HEK293 (cell line): ENCODE results near the gene DSCAML1.

Experiments
- CTCF ChIA-PET: fragments of 350-600 bp; formaldehyde crosslinking; extraction: SDS; loops from one replicate; lab custom pipeline; 2021; ENCODE audit warnings: antibody characterized with exemption; lab: Yijun Ruan, JAX
- POLR2A ChIA-PET: fragments of 300-600 bp; formaldehyde crosslinking; extraction: SDS; loops from one replicate; lab custom pipeline; 2020; ENCODE audit warnings: antibody characterized with exemption, inconsistent platforms; lab: Yijun Ruan, JAX
- H3K27ac ChIP-seq: fragments of 200-500 bp; sonication (Bioruptor generic); 2 replicates; pipeline ENCODE4 v1.5.1; 2014; ENCODE audit warnings: low read depth, low read length, control low read depth, inconsistent platforms; ENCODE audit errors: extremely low read depth
- H3K36me3 ChIP-seq, 2 experiments: fragments of 200-500 bp in 1 of 2; sonication (Bioruptor generic) in 1 of 2; 1 replicate in 1 of 2; 2 replicates in 1 of 2; pipeline ENCODE4 v1.5.1; 2014 to 2017; ENCODE audit warnings: inconsistent platforms in 2 of 2, low read length in 2 of 2; ENCODE audit not compliant: control insufficient read depth in 2 of 2, insufficient read depth in 1 of 2
- H3K4me1 ChIP-seq: fragments of 200-500 bp; sonication (Bioruptor generic); 2 replicates; pipeline ENCODE4 v1.5.1; 2014; ENCODE audit warnings: mild to moderate bottlenecking, low read length, inconsistent platforms; ENCODE audit not compliant: control insufficient read depth, insufficient read depth
- H3K4me3 ChIP-seq: 2 replicates; pipeline ENCODE4 v1.5.1; 2011; ENCODE audit warnings: low read depth, mild to moderate bottlenecking, control low read depth, low read length, moderate library complexity
- H3K9me3 ChIP-seq: fragments of 200-500 bp; sonication (Bioruptor generic); 2 replicates; pipeline ENCODE4 v1.5.1; 2014; ENCODE audit warnings: low read depth, low read length, inconsistent platforms; ENCODE audit not compliant: control insufficient read depth, insufficient read depth
- GFI1B ChIP-seq: fragments of 450-650 bp; formaldehyde crosslinking; IDR thresholded peaks from 2 replicates; pipeline ENCODE4 v1.5.1; 2016; ENCODE audit warnings: missing biosample characterization, missing genetic modification characterization
- SCRT2 ChIP-seq: fragments of 450-650 bp; formaldehyde crosslinking; IDR thresholded peaks from 2 replicates; pipeline ENCODE4 v1.5.1; 2016; ENCODE audit warnings: missing biosample characterization, missing genetic modification characterization
- ZBTB1 ChIP-seq: fragments of 450-650 bp; formaldehyde crosslinking; IDR thresholded peaks from 2 replicates; pipeline ENCODE4 v1.5.1; 2016; ENCODE audit warnings: missing biosample characterization, missing genetic modification characterization
- ZBTB6 ChIP-seq: fragments of 450-650 bp; formaldehyde crosslinking; IDR thresholded peaks from 2 replicates; pipeline ENCODE4 v1.5.1; 2017; ENCODE audit warnings: missing biosample characterization, missing genetic modification characterization
- ZBTB7A ChIP-seq: fragments of 450-650 bp; formaldehyde crosslinking; IDR thresholded peaks from 2 replicates; pipeline ENCODE4 v1.5.1; 2016; ENCODE audit warnings: low read depth, missing biosample characterization, missing genetic modification characterization
- ZFP41 ChIP-seq: fragments of 450-650 bp; formaldehyde crosslinking; IDR thresholded peaks from 2 replicates; pipeline ENCODE4 v1.5.1; 2016; ENCODE audit warnings: missing biosample characterization, missing genetic modification characterization, borderline replicate concordance
- ZNF146 ChIP-seq: fragments of 450-650 bp; formaldehyde crosslinking; IDR thresholded peaks from 2 replicates; pipeline ENCODE4 v1.5.1; 2016; ENCODE audit warnings: missing biosample characterization, missing genetic modification characterization
- ZNF155 ChIP-seq: fragments of 450-650 bp; formaldehyde crosslinking; IDR thresholded peaks from 2 replicates; pipeline ENCODE4 v1.5.1; 2016; ENCODE audit warnings: missing biosample characterization, missing genetic modification characterization
- ZNF16 ChIP-seq: fragments of 450-650 bp; formaldehyde crosslinking; IDR thresholded peaks from 2 replicates; pipeline ENCODE4 v1.5.1; 2016; ENCODE audit warnings: low read depth, missing biosample characterization, missing genetic modification characterization
- ZNF202 ChIP-seq: fragments of 450-650 bp; formaldehyde crosslinking; IDR thresholded peaks from 2 replicates; pipeline ENCODE4 v1.5.1; 2016; ENCODE audit warnings: missing biosample characterization, missing genetic modification characterization, borderline replicate concordance
- ZNF211 ChIP-seq: fragments of 450-650 bp; formaldehyde crosslinking; IDR thresholded peaks from 2 replicates; pipeline ENCODE4 v1.5.1; 2016; ENCODE audit warnings: low read depth, missing biosample characterization, missing genetic modification characterization
- ZNF221 ChIP-seq: fragments of 450-650 bp; formaldehyde crosslinking; IDR thresholded peaks from 2 replicates; pipeline ENCODE4 v1.5.1; 2017; ENCODE audit warnings: missing biosample characterization, missing genetic modification characterization, borderline replicate concordance
- ZNF223 ChIP-seq: fragments of 450-650 bp; formaldehyde crosslinking; IDR thresholded peaks from 2 replicates; pipeline ENCODE4 v1.5.1; 2016; ENCODE audit warnings: missing biosample characterization, missing genetic modification characterization
- ZNF341 ChIP-seq: fragments of 450-650 bp; formaldehyde crosslinking; IDR thresholded peaks from 2 replicates; pipeline ENCODE4; 2016; ENCODE audit warnings: low read depth, missing biosample characterization, missing genetic modification characterization
- ZNF449 ChIP-seq: fragments of 450-650 bp; formaldehyde crosslinking; IDR thresholded peaks from 2 replicates; pipeline ENCODE4 v1.5.1; 2017; ENCODE audit warnings: missing biosample characterization, mild to moderate bottlenecking, missing genetic modification characterization, moderate library complexity
- ZNF488 ChIP-seq: fragments of 450-650 bp; formaldehyde crosslinking; IDR thresholded peaks from 2 replicates; pipeline ENCODE4 v1.5.1; 2016; ENCODE audit warnings: missing biosample characterization, missing genetic modification characterization
- ZNF571 ChIP-seq: fragments of 450-650 bp; formaldehyde crosslinking; IDR thresholded peaks from 2 replicates; pipeline ENCODE4 v1.5.0; 2017; ENCODE audit warnings: missing biosample characterization, missing genetic modification characterization
- ZNF621 ChIP-seq: fragments of 450-650 bp; formaldehyde crosslinking; IDR thresholded peaks from 2 replicates; pipeline ENCODE4 v1.5.1; 2017; ENCODE audit warnings: missing biosample characterization, missing genetic modification characterization
- ZNF623 ChIP-seq: fragments of 450-650 bp; formaldehyde crosslinking; IDR thresholded peaks from 2 replicates; pipeline ENCODE4 v1.5.1; 2016; ENCODE audit warnings: missing biosample characterization, missing genetic modification characterization
- ZNF658 ChIP-seq: fragments of 450-650 bp; formaldehyde crosslinking; IDR thresholded peaks from 2 replicates; pipeline ENCODE4; 2016; ENCODE audit warnings: missing biosample characterization, missing genetic modification characterization
- ZNF76 ChIP-seq: fragments of 450-650 bp; formaldehyde crosslinking; IDR thresholded peaks from 2 replicates; pipeline ENCODE4; 2016; ENCODE audit warnings: low read depth, missing biosample characterization, missing genetic modification characterization, borderline replicate concordance

The DSCAML1 gene

DNA sequence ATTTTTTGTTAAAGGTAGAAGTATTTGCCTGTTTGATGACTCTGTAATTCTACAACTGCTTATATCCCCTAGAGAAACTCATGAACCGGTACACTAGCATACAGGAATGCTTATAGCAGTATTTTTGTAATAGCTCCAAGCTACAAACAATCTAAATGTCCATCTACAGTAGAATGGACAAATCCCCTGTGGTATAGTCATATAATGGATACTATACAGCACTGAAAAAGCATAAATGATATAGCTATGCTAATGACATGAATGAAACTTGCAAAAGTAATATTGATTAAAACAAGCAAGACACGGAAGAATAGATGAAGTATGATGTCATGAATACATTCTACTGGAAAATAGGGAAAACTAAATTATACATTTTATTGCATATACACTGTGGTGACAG is 326.4 kb downstream of the DSCAML1 start:
- CTCF ChIA-PET: interaction anchor here (0.7 to 1.3 kb wide), 2 partner anchors 45 to 151 kb away, joined by 3 to 4 read pairs; no protein-coding TSS in a partner anchor
- POLR2A ChIA-PET: no interaction called here
- H3K36me3 ChIP-seq: no peaks in the 10 kb centered on the region
- no peak overlapping the region for H3K27ac ChIP-seq
- H3K4me3 ChIP-seq: no peak overlapping the region
- H3K4me1 ChIP-seq: no peaks in the 10 kb centered on the region
- no peak for TF ChIP-seq ZNF621 (tag by site-specific recombination)
- no peaks in the 10 kb centered on the region for H3K9me3 ChIP-seq

GRCh38 chr11:117468888-117469287 is 328.1 kb downstream of the DSCAML1 start:
- POLR2A ChIA-PET: no interaction called here
- TF ChIP-seq ZBTB7A (no peak), ZNF155 (tag by site-specific recombination) (no peak), ZFP41 (tag by site-specific recombination) (no peak), ZNF623 (tag by site-specific recombination) (no peak), ZNF76 (tag by site-specific recombination) (no peak), ZNF571 (no peak), ZBTB1 (tag by site-specific recombination) (no peak), ZNF488 (tag by site-specific recombination) (no peak), ZBTB6 (tag by site-specific recombination) (no peak), ZNF202 (no peak), SCRT2 (tag by site-specific recombination) (no peak), ZNF146 (tag by site-specific recombination) (no peak), ZNF16 (no peak), ZNF341 (tag by site-specific recombination) (no peak)

GRCh38 chr11:117467770-117468169 is 329.2 kb downstream of the DSCAML1 start:
- CTCF ChIA-PET: interaction anchor here (1.2 to 1.3 kb wide), 2 partner anchors 340 to 341 kb away, joined by 3 to 4 read pairs; no protein-coding TSS in a partner anchor
- H3K27ac ChIP-seq: no peak overlapping the region
- no peak for TF ChIP-seq ZNF223 (tag by site-specific recombination)
- no peak for TF ChIP-seq ZNF658
- TF ChIP-seq ZNF211 (tag by site-specific recombination): peak; percentile 58; the same call in 1 of the 2 replicates
- TF ChIP-seq GFI1B: no peak
- no peak for TF ChIP-seq ZNF449 (tag by site-specific recombination)
- no peak for TF ChIP-seq ZNF221 (tag by site-specific recombination)

More at GRCh38 chr11:117468888-117469287, 328.1 kb downstream of the DSCAML1 start:
- no peaks in the 10 kb centered on the region for H3K9me3 ChIP-seq
- no peak overlapping the region for H3K27ac ChIP-seq
- H3K36me3 ChIP-seq: no peaks in the 10 kb centered on the region
- CTCF ChIA-PET: interaction anchor here (0.5 to 1.2 kb wide), 6 partner anchors 42 to 584 kb away, joined by 3 to 8 read pairs (median 4); no protein-coding TSS in a partner anchor
- H3K4me3 ChIP-seq: no peak overlapping the region
- H3K4me1 ChIP-seq: no peaks in the 10 kb centered on the region

More at GRCh38 chr11:117467770-117468169, 329.2 kb downstream of the DSCAML1 start:
- no peaks in the 10 kb centered on the region for H3K4me1 ChIP-seq
- H3K4me3 ChIP-seq: no peak overlapping the region
- POLR2A ChIA-PET: no interaction called here
- H3K36me3 ChIP-seq: no peaks in the 10 kb centered on the region
- no peaks in the 10 kb centered on the region for H3K9me3 ChIP-seq
